ENCODE data around the gene PLA2G4C.
A peak's percentile ranks its signal among the peaks of the same experiment; 100 is the strongest.

PLA2G4C gene

GRCh38 chr19:48041877-48042580 is 68.6 kb downstream of the PLA2G4C start:
- TF ChIP-seq POLR2A (IDR thresholded peaks at IDR 0.05; ENCODE audit: low read depth, low read length) = no peak
- TF ChIP-seq TAF1 (IDR thresholded peaks at IDR 0.05; ENCODE audit: low read depth, low read length) = no peak
- no peak for TF ChIP-seq POU2F2 (IDR thresholded peaks at IDR 0.05; ENCODE audit: low read depth, low read length)
- no peak for TF ChIP-seq SPI1 (IDR thresholded peaks at IDR 0.05; ENCODE audit: low read depth, low read length)
- no peak for TF ChIP-seq POLR2AphosphoS5 (IDR thresholded peaks at IDR 0.05; ENCODE audit: low read depth, low read length)
- TF ChIP-seq PAX5 (IDR thresholded peaks at IDR 0.05; ENCODE audit: insufficient read depth, low read length, severe bottlenecking) = no peak
- FAIRE-seq (no peak), DNase-seq (ENCODE audit: insufficient read length, low spot score) (no peak)

GRCh38 chr19:48036765-48037164 is 73.9 kb downstream of the PLA2G4C start:
- FAIRE-seq (no peak), DNase-seq (ENCODE audit: insufficient read length, low spot score) (no peak)
- TF ChIP-seq TAF1 (IDR thresholded peaks at IDR 0.05; ENCODE audit: low read depth, low read length) = no peak
- no peak for TF ChIP-seq POLR2A (IDR thresholded peaks at IDR 0.05; ENCODE audit: low read depth, low read length)
- no peak for TF ChIP-seq SPI1 (IDR thresholded peaks at IDR 0.05; ENCODE audit: low read depth, low read length)
- TF ChIP-seq POU2F2 (IDR thresholded peaks at IDR 0.05; ENCODE audit: low read depth, low read length) = no peak

- FAIRE-seq (no peak), DNase-seq (ENCODE audit: insufficient read length, low spot score) (no peak)
- no peak for TF ChIP-seq POU2F2 (IDR thresholded peaks at IDR 0.05; ENCODE audit: low read depth, low read length)
Measured at GRCh38 chr19:48033604-48034003, 77.0 kb downstream of the PLA2G4C start.

- FAIRE-seq (no peak), DNase-seq (ENCODE audit: insufficient read length, low spot score) (no peak)
- no peak for TF ChIP-seq POLR2AphosphoS5 (IDR thresholded peaks at IDR 0.05; ENCODE audit: low read depth, low read length)
- TF ChIP-seq SPI1 (IDR thresholded peaks at IDR 0.05; ENCODE audit: low read depth, low read length) = no peak
- no peak for TF ChIP-seq POU2F2 (IDR thresholded peaks at IDR 0.05; ENCODE audit: low read depth, low read length)
- TF ChIP-seq POLR2A (IDR thresholded peaks at IDR 0.05; ENCODE audit: low read depth, low read length) = no peak
- no peak for TF ChIP-seq TAF1 (IDR thresholded peaks at IDR 0.05; ENCODE audit: low read depth, low read length)
- TF ChIP-seq PAX5 (IDR thresholded peaks at IDR 0.05; ENCODE audit: insufficient read depth, low read length, severe bottlenecking) = no peak
Measured at GRCh38 chr19:48030073-48030472, 80.5 kb downstream of the PLA2G4C start.

- FAIRE-seq = no peak
- DNase-seq (ENCODE audit: insufficient read length, low spot score) = no peak
- no peak for TF ChIP-seq SPI1 (IDR thresholded peaks at IDR 0.05; ENCODE audit: low read depth, low read length)
Measured at GRCh38 chr19:48029431-48029830, 81.2 kb downstream of the PLA2G4C start.

- FAIRE-seq = no peak
- TF ChIP-seq SPI1 (IDR thresholded peaks at IDR 0.05; ENCODE audit: low read depth, low read length) = no peak
- DNase-seq (ENCODE audit: insufficient read length, low spot score) = no peak
Measured at GRCh38 chr19:48025480-48025879, 85.1 kb downstream of the PLA2G4C start.

GRCh38 chr19:48023518-48023917 is 87.1 kb downstream of the PLA2G4C start:
- no peak for DNase-seq (ENCODE audit: insufficient read length, low spot score)
- TF ChIP-seq POLR2AphosphoS5 (IDR thresholded peaks at IDR 0.05; ENCODE audit: low read depth, low read length) (no peak), POLR2A (IDR thresholded peaks at IDR 0.05; ENCODE audit: low read depth, low read length) (no peak), POU2F2 (IDR thresholded peaks at IDR 0.05; ENCODE audit: low read depth, low read length) (no peak), TAF1 (IDR thresholded peaks at IDR 0.05; ENCODE audit: low read depth, low read length) (no peak), SPI1 (IDR thresholded peaks at IDR 0.05; ENCODE audit: low read depth, low read length) (no peak), PAX5 (IDR thresholded peaks at IDR 0.05; ENCODE audit: insufficient read depth, low read length, severe bottlenecking) (no peak)
- no peak for FAIRE-seq

GRCh38 chr19:48023011-48023410 is 87.6 kb downstream of the PLA2G4C start:
- FAIRE-seq = no peak
- DNase-seq (ENCODE audit: insufficient read length, low spot score) = no peak
- TF ChIP-seq PAX5 (IDR thresholded peaks at IDR 0.05; ENCODE audit: insufficient read depth, low read length, severe bottlenecking) (no peak), SPI1 (IDR thresholded peaks at IDR 0.05; ENCODE audit: low read depth, low read length) (no peak), POU2F2 (IDR thresholded peaks at IDR 0.05; ENCODE audit: low read depth, low read length) (no peak), POLR2AphosphoS5 (IDR thresholded peaks at IDR 0.05; ENCODE audit: low read depth, low read length) (no peak), POLR2A (IDR thresholded peaks at IDR 0.05; ENCODE audit: low read depth, low read length) (no peak), TAF1 (IDR thresholded peaks at IDR 0.05; ENCODE audit: low read depth, low read length) (no peak)

- no peak for FAIRE-seq
- TF ChIP-seq POLR2AphosphoS5 (IDR thresholded peaks at IDR 0.05; ENCODE audit: low read depth, low read length) (no peak), SPI1 (IDR thresholded peaks at IDR 0.05; ENCODE audit: low read depth, low read length) (no peak), POLR2A (IDR thresholded peaks at IDR 0.05; ENCODE audit: low read depth, low read length) (no peak), POU2F2 (IDR thresholded peaks at IDR 0.05; ENCODE audit: low read depth, low read length) (no peak), PAX5 (IDR thresholded peaks at IDR 0.05; ENCODE audit: insufficient read depth, low read length, severe bottlenecking) (no peak), TAF1 (IDR thresholded peaks at IDR 0.05; ENCODE audit: low read depth, low read length) (no peak)
- DNase-seq (ENCODE audit: insufficient read length, low spot score) = no peak
Measured at GRCh38 chr19:48020686-48021085, 89.9 kb downstream of the PLA2G4C start.

GRCh38 chr19:48010932-48011758 is 99.5 kb downstream of the PLA2G4C start:
- FAIRE-seq = peak; percentile 78
- DNase-seq (ENCODE audit: insufficient read length, low spot score) = no peak
- TF ChIP-seq PAX5 (IDR thresholded peaks at IDR 0.05; ENCODE audit: insufficient read depth, low read length, severe bottlenecking) (no peak), POLR2AphosphoS5 (IDR thresholded peaks at IDR 0.05; ENCODE audit: low read depth, low read length) (no peak), TAF1 (IDR thresholded peaks at IDR 0.05; ENCODE audit: low read depth, low read length) (no peak), POLR2A (IDR thresholded peaks at IDR 0.05; ENCODE audit: low read depth, low read length) (no peak), POU2F2 (IDR thresholded peaks at IDR 0.05; ENCODE audit: low read depth, low read length) (no peak), SPI1 (IDR thresholded peaks at IDR 0.05; ENCODE audit: low read depth, low read length) (no peak)

All from GM12891 (cell line).